SK-N-SH treated with all-trans-retinoic acid at 6 μM for 48 hours (cell line): Measurements from ENCODE around the gene SPAG7.

ENCODE experiments used
- ARNTL ChIP-seq: fragments of 450-650 bp; formaldehyde crosslinking; IDR thresholded peaks from 2 replicates; pipeline ENCODE4 v1.5.0; 2020; ENCODE audit warnings: low read depth, mild to moderate bottlenecking, moderate library complexity, borderline replicate concordance
- BACH2 ChIP-seq: fragments of 250-450 bp; sonication (Bioruptor Pico); IDR thresholded peaks from 2 replicates; pipeline ENCODE4 v1.9.0; 2021; ENCODE audit warnings: mild to moderate bottlenecking, borderline replicate concordance
- ISL1 ChIP-seq: fragments of 250-450 bp; sonication (Bioruptor Pico); IDR thresholded peaks from 2 replicates; pipeline ENCODE4 v2.1.2; 2022; ENCODE audit warnings: mild to moderate bottlenecking, moderate library complexity
- OSR1 ChIP-seq: fragments of 250-450 bp; sonication (Bioruptor Pico); IDR thresholded peaks from 2 replicates; pipeline ENCODE4 v1.8.0; 2022; ENCODE audit warnings: moderate library complexity, mild to moderate bottlenecking, inconsistent platforms
- PPARA ChIP-seq: fragments of 250-450 bp; sonication (Bioruptor Pico); IDR thresholded peaks from 2 replicates; pipeline ENCODE4 v1.5.0; 2020; ENCODE audit warnings: mild to moderate bottlenecking, borderline replicate concordance
- RARB ChIP-seq: fragments of 250-450 bp; sonication (Bioruptor Pico); IDR thresholded peaks from 2 replicates; pipeline ENCODE4 v1.8.0; 2021; ENCODE audit warnings: mild to moderate bottlenecking, moderate library complexity
- TOX ChIP-seq: fragments of 250-450 bp; sonication (Bioruptor Pico); IDR thresholded peaks from 2 replicates; pipeline ENCODE4 v1.8.0; 2021; ENCODE audit warnings: mild to moderate bottlenecking, moderate library complexity, borderline replicate concordance
- ZFP3 ChIP-seq: fragments of 250-450 bp; sonication (Bioruptor Pico); IDR thresholded peaks from 2 replicates; pipeline ENCODE4 v1.5.0; 2020; ENCODE audit warnings: mild to moderate bottlenecking, moderate library complexity
- ZFP30 ChIP-seq: fragments of 450-650 bp; formaldehyde crosslinking; IDR thresholded peaks from 2 replicates; pipeline ENCODE4 v1.5.0; 2022; ENCODE audit warnings: mild to moderate bottlenecking, moderate library complexity
- ZNF565 ChIP-seq: fragments of 450-650 bp; formaldehyde crosslinking; conservative IDR thresholded peaks from 2 replicates; pipeline ENCODE4 v1.5.0; 2020; ENCODE audit warnings: low read depth, mild to moderate bottlenecking, moderate library complexity
- TF ChIP-seq, protein P1 (sequence below): fragments of 250-450 bp; sonication (Bioruptor Pico); IDR thresholded peaks from 2 replicates; pipeline ENCODE4 v1.5.0; 2020; ENCODE audit warnings: mild to moderate bottlenecking, moderate library complexity
- TF ChIP-seq, protein P2 (sequence below): fragments of 250-450 bp; sonication (Bioruptor Pico); IDR thresholded peaks from 2 replicates; pipeline ENCODE4 v1.8.0; 2020; ENCODE audit warnings: mild to moderate bottlenecking, moderate library complexity, borderline replicate concordance

DNA sequence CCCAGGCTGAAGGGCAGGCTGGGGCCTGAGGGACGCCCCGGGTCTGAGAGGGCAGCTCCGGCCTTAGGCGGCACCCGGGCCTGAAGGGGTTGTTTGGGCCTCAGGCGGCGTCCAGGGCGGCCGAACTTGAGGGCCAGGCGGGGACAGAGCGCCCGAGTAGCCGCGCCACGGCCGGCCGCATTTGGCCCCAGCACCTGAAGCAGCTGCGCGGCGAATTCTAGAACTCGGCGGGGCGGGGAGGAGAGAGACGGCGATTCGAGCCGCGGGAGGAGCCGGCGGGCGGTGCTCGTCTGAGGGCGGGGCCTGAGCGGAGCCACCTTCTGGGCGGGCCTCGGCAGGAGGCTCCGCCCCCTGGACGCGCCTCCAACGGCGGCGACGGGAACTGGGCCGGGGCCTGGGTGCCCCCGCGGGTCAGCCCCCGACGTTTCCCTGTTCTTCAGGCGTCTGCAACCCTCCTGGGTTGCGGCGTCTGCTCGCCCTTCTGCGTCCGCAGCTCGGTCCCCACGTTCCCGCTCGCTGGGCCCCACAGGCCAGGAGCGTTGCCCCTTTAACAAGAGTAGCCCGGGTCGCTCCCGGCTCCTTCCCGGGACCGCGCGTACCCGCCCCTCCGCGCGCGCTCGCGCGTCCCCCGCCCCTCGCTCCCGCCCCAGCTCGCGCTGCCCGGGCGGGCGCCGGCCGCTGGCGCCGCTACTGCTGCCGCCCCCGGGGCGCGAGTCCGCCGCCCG is 29.8 kb upstream of the SPAG7 start, which contains the start of the genes INCA1 and KIF1C:
- TF ChIP-seq OSR1 (CRISPR knock-in tag) (no peak), ZFP30 (CRISPR knock-in tag) (no peak), RARB (CRISPR knock-in tag) (no peak), ZFP3 (CRISPR knock-in tag) (no peak), PPARA (CRISPR knock-in tag) (no peak), ISL1 (CRISPR knock-in tag) (no peak), ARNTL (no peak), BACH2 (CRISPR knock-in tag) (no peak), TOX (CRISPR knock-in tag) (no peak), ZNF565 (CRISPR knock-in tag) (no peak)
- TF ChIP-seq, protein P1, sequence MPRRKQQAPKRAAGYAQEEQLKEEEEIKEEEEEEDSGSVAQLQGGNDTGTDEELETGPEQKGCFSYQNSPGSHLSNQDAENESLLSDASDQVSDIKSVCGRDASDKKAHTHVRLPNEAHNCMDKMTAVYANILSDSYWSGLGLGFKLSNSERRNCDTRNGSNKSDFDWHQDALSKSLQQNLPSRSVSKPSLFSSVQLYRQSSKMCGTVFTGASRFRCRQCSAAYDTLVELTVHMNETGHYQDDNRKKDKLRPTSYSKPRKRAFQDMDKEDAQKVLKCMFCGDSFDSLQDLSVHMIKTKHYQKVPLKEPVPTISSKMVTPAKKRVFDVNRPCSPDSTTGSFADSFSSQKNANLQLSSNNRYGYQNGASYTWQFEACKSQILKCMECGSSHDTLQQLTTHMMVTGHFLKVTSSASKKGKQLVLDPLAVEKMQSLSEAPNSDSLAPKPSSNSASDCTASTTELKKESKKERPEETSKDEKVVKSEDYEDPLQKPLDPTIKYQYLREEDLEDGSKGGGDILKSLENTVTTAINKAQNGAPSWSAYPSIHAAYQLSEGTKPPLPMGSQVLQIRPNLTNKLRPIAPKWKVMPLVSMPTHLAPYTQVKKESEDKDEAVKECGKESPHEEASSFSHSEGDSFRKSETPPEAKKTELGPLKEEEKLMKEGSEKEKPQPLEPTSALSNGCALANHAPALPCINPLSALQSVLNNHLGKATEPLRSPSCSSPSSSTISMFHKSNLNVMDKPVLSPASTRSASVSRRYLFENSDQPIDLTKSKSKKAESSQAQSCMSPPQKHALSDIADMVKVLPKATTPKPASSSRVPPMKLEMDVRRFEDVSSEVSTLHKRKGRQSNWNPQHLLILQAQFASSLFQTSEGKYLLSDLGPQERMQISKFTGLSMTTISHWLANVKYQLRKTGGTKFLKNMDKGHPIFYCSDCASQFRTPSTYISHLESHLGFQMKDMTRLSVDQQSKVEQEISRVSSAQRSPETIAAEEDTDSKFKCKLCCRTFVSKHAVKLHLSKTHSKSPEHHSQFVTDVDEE (CRISPR knock-in tag) = no peak
- TF ChIP-seq, protein P2, sequence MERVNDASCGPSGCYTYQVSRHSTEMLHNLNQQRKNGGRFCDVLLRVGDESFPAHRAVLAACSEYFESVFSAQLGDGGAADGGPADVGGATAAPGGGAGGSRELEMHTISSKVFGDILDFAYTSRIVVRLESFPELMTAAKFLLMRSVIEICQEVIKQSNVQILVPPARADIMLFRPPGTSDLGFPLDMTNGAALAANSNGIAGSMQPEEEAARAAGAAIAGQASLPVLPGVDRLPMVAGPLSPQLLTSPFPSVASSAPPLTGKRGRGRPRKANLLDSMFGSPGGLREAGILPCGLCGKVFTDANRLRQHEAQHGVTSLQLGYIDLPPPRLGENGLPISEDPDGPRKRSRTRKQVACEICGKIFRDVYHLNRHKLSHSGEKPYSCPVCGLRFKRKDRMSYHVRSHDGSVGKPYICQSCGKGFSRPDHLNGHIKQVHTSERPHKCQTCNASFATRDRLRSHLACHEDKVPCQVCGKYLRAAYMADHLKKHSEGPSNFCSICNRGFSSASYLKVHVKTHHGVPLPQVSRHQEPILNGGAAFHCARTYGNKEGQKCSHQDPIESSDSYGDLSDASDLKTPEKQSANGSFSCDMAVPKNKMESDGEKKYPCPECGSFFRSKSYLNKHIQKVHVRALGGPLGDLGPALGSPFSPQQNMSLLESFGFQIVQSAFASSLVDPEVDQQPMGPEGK (CRISPR knock-in tag) = no peak
